GM18520 (cell line): ENCODE data around the gene EFCAB12.

Experiments used
- ATAC-seq: cut with Tn5 transposase; IDR thresholded peaks from one replicate; pipeline ENCODE4 v1.9.1; 2021; ENCODE audit not compliant: unreplicated experiment

EFCAB12 gene

DNA sequence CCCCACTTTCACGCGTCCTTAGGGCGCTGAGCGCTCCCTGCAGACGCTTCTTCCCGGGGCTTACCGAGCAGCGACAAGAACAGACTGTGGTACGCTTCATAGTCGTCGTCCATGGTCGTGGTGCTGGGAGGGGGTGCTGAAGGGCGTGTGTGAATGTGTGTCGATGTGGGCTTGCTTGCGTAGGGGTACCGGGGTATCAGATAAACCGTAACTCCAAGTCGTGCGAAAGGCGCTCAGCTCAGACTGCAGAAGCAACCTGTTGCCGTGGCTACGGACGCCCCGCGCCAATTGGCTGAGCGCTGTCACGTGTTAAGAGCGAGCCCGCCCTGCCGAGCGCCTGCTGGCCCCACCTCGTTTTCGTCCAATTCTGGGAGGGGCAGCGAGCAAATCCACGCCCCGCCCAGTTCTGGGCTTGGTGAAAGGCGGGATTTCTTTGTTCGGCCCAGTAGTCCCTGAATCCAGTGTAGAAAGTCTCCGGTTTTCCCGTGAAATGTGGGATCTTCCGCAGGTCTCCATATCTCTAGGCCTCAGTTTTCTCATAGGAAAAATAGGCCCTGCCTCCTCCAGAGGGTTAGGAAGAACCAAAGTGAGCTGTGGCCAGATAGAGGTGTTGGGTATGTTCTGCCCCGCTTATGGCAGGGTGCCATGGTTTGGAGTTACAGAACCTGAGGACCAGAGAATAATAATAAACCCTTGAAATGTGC lies at the start of gene EFCAB12:
EFCAB12 (minus strand) TSS at position 261 of the 704 bp plus-strand sequence; CDS start at position 113, 148 bp downstream.
- peak; percentile 56 for ATAC-seq

- no peak for ATAC-seq
Observed at GRCh38 chr3:129476586-129476985, 48.1 kb upstream of the EFCAB12 start.

GRCh38 chr3:129475863-129476262 lies 47.4 kb upstream of the EFCAB12 start:
- no peak for ATAC-seq

DNA sequence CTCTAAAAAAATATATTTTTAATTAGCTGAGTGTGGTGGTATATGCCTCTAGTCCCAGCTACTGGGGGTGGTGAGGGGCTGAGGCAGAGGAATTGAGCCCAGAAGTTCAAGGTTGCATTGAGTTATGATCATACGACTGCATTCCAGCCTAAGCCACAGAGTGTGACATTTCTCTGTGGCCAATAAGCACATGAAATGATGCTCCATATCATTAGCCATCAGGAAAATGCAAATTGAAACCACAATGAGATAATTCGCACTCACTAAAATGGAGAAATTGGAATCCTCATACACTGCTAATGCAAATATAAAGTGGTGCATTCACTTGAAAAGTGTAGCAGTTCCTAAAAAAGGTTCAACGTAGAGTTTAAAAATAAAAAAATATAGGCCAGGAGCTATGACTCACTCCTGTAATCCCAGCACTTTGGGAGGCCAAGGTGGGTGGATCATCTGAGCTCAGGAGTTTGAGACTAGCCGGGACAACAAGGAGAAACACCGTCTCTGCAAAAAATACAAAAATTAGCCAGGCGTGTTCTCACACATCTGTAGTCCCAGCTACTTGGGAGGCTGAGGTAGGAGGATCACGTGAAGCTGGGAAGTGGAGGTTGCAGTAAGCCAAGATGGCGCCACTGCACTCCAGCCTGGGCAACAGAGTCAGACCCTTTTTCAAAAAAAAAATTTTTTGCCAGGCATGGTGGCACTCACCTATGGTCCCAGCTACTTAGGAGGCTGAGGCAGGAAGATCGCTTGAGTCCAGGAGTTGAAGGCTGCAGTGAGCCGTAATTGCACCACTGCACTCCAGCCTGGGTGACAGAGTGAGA lies 46.8 kb upstream of the EFCAB12 start:
- no peak for ATAC-seq

- no peak for ATAC-seq
Observed at GRCh38 chr3:129473769-129474152, 45.3 kb upstream of the EFCAB12 start.

DNA sequence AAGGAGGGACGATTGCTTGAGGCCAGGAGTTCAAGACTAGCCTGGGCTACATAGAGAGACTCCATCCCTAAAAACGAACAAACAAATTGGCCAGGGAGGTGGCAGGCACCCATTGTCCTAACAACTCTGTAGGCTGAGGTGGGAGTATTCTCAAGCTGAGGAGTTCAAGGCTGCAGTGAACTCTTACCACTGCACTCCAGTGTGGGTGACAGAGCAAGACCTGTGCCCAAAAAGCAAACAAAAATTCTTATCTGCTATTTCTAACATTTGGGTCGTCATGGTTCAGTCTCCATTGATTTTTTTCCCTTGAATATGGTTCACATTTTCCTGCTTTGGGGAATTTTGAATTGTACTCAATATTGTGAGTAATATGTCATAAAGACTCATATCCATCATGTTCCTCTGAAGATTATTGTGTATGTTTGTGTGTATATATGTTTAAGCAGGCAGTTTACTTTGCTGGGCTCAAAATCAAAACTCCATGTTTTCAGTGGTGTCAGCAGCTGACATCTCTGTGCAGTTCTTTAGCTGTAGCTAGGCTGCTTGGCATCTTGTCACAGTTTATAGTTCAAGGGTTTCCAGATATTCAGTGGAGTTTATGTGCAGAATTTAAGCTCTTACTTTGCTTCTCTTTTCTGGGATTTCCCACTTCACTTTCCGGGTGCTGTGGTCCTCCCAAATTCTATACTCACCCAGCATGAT lies 44.8 kb upstream of the EFCAB12 start:
- ATAC-seq = no peak

DNA sequence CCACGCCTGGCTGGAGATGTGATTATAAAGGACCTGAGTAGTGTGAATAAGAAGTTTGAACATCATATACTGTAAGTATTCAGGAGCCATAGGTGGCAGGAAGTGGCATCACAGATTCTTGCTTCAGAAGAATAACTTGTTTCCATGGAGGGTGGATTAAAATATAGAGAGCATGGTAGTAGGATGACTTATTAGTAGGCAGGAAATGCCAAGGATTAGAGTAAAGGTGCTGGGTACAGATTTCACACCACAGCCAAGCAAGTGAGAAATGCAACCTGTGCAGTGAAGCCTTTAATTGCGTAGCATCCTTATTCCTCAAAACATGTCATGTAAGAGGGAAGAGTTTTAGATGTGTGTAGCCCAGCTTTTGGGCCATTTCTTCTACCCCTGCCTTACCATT lies 42.4 kb upstream of the EFCAB12 start:
- no peak for ATAC-seq

GRCh38 chr3:129469026-129469425 lies 40.6 kb upstream of the EFCAB12 start:
- ATAC-seq = no peak

- no peak for ATAC-seq
Observed at GRCh38 chr3:129467932-129468331, 39.5 kb upstream of the EFCAB12 start.

- no peak for ATAC-seq
Observed at GRCh38 chr3:129463716-129464115, 35.3 kb upstream of the EFCAB12 start.

DNA sequence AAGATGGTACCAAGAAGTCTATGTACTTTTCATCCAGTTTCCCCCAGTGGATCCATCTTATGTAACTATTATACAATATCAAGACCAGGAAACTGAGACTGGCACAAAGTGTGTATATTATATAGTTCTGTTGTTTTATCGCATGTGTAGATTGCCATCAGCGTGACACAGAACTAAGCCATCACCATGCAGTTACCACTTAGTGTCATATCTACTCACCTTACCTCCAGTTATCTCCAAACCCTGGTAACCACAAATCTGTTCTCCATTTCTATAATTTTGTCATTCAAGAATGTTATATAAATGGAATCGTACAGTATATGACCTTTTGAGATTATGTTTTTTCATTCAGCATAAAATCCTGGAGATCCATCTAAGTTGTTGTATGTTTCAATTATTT lies 34.7 kb upstream of the EFCAB12 start:
- no peak for ATAC-seq

- ATAC-seq = no peak
Observed at GRCh38 chr3:129462361-129462968, 34.0 kb upstream of the EFCAB12 start.

- ATAC-seq = no peak
Observed at GRCh38 chr3:129461461-129462146, 33.2 kb upstream of the EFCAB12 start.

DNA sequence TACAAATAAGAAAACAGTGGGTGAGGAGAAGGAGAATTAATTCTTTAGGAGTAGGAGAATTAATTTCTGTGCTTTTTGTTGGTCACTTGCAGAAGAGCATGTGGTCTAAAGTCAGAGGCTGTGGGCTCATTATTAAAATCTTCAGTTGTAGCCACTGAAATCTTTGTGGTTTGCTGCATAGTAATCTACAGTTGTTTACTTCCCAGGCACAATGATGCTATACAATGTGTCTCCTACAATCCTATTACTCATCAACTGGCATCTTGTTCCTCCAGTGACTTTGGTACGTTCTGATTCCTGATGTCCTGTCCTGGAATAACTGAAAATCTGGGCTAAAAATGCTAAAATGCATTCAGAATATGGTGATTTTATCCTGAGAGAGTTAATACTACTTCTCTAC lies 32.6 kb upstream of the EFCAB12 start:
- no peak for ATAC-seq

- no peak for ATAC-seq
Observed at GRCh38 chr3:129460572-129460971, 32.1 kb upstream of the EFCAB12 start.

GRCh38 chr3:129460155-129460554 lies 31.7 kb upstream of the EFCAB12 start:
- no peak for ATAC-seq

DNA sequence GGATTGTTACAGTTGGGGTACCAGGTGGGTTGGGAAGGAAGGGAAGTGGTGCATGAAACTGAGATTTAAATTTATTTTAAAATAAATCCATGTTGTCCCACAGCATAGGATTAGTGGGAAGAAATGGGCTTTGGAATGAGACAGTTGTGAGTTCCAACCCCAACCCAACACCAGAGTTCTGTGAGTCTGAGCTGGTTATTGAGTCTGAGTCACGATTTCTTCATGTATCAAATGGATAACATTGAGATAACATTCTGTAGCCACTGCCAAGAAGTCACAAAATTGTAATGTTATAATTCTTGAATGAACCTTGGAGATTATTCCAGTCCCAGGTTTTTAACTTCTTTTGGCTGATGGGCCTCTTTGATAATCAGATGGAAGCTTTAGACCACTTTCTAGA lies 25.3 kb upstream of the EFCAB12 start:
- no peak for ATAC-seq

DNA sequence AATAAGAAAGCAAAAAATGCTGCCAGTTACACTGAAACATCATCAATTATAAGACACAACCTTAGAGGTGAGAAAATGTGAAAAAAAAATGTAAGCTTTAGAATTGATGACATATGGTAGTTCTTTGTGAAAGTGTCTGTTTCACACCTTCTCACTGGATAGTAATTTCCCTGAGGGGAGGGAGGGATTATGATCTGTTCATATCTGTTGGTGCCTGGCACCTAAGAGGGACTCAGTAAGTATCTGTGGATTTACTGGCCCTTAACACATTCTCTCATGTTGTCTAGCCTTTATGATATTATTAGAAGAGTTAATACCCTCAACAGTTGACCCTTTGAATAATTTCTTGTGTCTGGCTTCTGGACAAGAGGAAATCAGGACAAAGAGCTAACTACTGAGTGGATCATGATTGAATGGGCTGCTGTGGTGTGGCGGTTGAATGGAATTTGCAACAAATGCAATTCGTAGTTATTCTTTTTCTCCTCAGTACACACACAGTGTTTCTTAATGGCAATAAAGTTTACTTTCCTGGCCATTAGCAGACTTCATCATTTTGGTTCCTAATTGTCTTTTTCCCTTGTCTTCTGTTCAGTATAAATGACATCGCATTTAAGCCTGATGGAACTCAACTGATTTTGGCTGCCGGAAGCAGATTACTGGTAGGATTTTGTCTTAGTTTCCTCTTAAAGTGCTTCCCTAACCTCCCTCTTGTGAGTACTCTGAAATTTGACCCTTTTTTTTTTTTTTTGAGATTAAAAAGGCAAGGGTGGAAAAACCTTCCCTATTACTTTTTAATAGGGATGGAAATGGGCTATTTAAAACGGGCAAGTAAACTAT lies 21.1 kb upstream of the EFCAB12 start:
- ATAC-seq = no peak

DNA sequence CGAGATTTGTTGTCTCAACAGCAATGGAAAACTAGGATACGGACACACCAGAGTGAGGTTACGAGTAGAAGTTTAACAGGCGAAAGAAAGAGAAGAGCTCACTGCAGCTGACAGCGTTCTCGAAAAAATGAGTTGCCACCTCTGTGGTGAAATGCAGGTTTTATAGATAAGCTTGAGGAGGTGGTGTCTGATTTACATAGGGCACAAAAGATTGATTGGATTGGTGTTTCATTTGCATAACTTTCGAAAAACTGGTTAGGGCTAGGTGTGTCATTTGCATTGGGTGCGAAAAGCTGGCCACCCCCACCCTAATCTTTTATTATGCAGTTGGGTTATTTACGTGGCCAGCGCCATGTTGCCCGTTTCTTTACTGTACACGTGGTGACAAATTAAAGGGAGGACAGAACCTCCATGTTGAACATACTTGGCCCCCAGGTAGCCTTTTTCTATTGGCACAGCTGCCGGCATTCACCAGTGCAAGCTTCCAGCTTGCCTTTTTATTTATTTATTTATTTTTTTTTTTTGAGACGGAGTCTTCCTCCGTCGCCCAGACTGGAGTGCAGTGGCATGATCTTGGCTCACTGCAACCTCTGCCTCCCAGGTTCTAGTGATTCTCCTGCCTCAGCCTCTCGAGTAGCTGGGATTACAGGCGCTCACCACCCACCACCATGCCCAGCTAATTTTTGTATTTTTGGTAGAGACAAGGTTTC lies 19.9 kb upstream of the EFCAB12 start:
- ATAC-seq = no peak
